HCT116 (cell line): Measurements from ENCODE around the gene MDFI. TPM values are rescaled to one million over a fixed set of nuclear protein-coding genes. Genes with fewer than 3 reads are reported as not detected.

Experiments
- ATAC-seq: fragments of 200-7000 bp; cut with Tn5 transposase; 2 replicates; pipeline ENCODE4 v1.9.1; 2020; ENCODE audit warnings: mild to moderate bottlenecking, moderate library complexity
- BruUV-seq: library from RNA; stranded (reverse); fragments of 400-500 nt; replicated peaks from 2 replicates; lab custom pipeline; 2021; lab: Mats Ljungman, UMichigan
- CTCF ChIA-PET: fragments of 300-600 bp; sonication (Branson Sonifier 250); formaldehyde crosslinking; loops from one replicate; lab custom pipeline; 2021; ENCODE audit warnings: antibody characterized with exemption; lab: Charles Lee
- POLR2A ChIA-PET: fragments of 300-600, 350-600 bp; sonication (Branson Sonifier 250); formaldehyde crosslinking; loops from one replicate; lab custom pipeline; 2021; ENCODE audit warnings: antibody characterized with exemption; lab: Charles Lee
- RAD21 ChIA-PET, 2 experiments: fragments of 300-600 bp; sonication (Branson Sonifier 250); formaldehyde crosslinking; loops; one replicate each; lab custom pipeline; 2023; ENCODE audit warnings: low total read pairs in 2 of 2; ENCODE audit not compliant: uncharacterized antibody in 2 of 2, unreplicated experiment in 2 of 2, low non-redundant PET in 1 of 2; lab: Charles Lee
- DNase-seq: peaks from one replicate; pipeline ENCODE4 v3.0.0-alpha.2; 2010; ENCODE audit warnings: low read depth, low spot score
- H2AFZ ChIP-seq: fragments of 200-600 bp; shearing (Covaris generic), sonication (generic); 2 replicates; pipeline ENCODE4 v1.6.1; 2017; ENCODE audit warnings: low read depth, mixed run types, mixed read lengths, antibody characterized with exemption, low read length; ENCODE audit not compliant: poor library complexity, severe bottlenecking
- H3K27ac ChIP-seq: 2 replicates; pipeline ENCODE4 v1.5.1; 2012; ENCODE audit warnings: low read depth, low read length
- H3K27me3 ChIP-seq: fragments of 200-600 bp; sonication (generic); 2 replicates; pipeline ENCODE4 v1.6.1; 2016; ENCODE audit warnings: mixed run types, low read length, mixed read lengths; ENCODE audit not compliant: insufficient read depth
- H3K36me3 ChIP-seq, 2 experiments: fragments of 200-500 bp in 1 of 2; fragments of 200-600 bp in 1 of 2; sonication (Bioruptor generic) in 1 of 2; sonication (generic) in 1 of 2; 2 replicates each; pipeline versions ENCODE4 v1.5.1 to v1.6.1; 2014 to 2016; ENCODE audit warnings: low read length in 2 of 2, inconsistent platforms in 1 of 2, mixed read lengths in 1 of 2, mixed run types in 1 of 2; ENCODE audit not compliant: insufficient read depth in 2 of 2, control insufficient read depth in 1 of 2
- H3K4me1 ChIP-seq, 2 experiments: fragments of 200-600 bp in 1 of 2; sonication (generic) in 1 of 2; 2 replicates each; pipeline versions ENCODE4 v1.5.1 to v1.6.1; 2012 to 2017; ENCODE audit warnings: low read length in 2 of 2, inconsistent platforms in 1 of 2, mild to moderate bottlenecking in 1 of 2, mixed read lengths in 1 of 2, mixed run types in 1 of 2, moderate library complexity in 1 of 2; ENCODE audit not compliant: insufficient read depth in 2 of 2, control insufficient read depth in 1 of 2
- H3K4me2 ChIP-seq: fragments of 200-600 bp; sonication (generic); 2 replicates; pipeline ENCODE4 v1.6.1; 2017; ENCODE audit warnings: mixed run types, low read length, mixed read lengths
- H3K4me3 ChIP-seq, 2 experiments: fragments of 200-600 bp in 1 of 2; sonication (generic) in 1 of 2; replicated peaks in 1 of 2; 2 replicates each; pipeline ENCODE4 v1.5.1; 2011 to 2016; ENCODE audit warnings: low read length in 2 of 2, control low read depth in 1 of 2, low read depth in 1 of 2, mild to moderate bottlenecking in 1 of 2, mixed read lengths in 1 of 2, mixed run types in 1 of 2
- H3K79me2 ChIP-seq: fragments of 200-600 bp; sonication (generic); 2 replicates; pipeline ENCODE4 v1.6.1; 2017; ENCODE audit warnings: mild to moderate bottlenecking, mixed run types, low read length, moderate library complexity, mixed read lengths; ENCODE audit not compliant: insufficient read depth
- H3K9ac ChIP-seq: fragments of 200-600 bp; sonication (generic); 2 replicates; pipeline ENCODE4 v1.6.1; 2016; ENCODE audit warnings: low read length, mixed read lengths
- H3K9me2 ChIP-seq: fragments of 200-600 bp; sonication (generic), shearing (Covaris generic); 2 replicates; pipeline ENCODE4 v1.6.1; 2017; ENCODE audit warnings: mixed run types, mild to moderate bottlenecking, moderate library complexity; ENCODE audit not compliant: insufficient read depth
- H3K9me3 ChIP-seq, 2 experiments: fragments of 200-500 bp in 1 of 2; fragments of 200-600 bp in 1 of 2; sonication (Bioruptor generic) in 1 of 2; sonication (generic) in 1 of 2; 2 replicates each; pipeline ENCODE4 v1.6.1; 2014 to 2017; ENCODE audit warnings: low read length in 2 of 2, mixed read lengths in 2 of 2, inconsistent platforms in 1 of 2, low read depth in 1 of 2, mild to moderate bottlenecking in 1 of 2, mixed run types in 1 of 2, moderate library complexity in 1 of 2; ENCODE audit not compliant: control insufficient read depth in 1 of 2, insufficient read depth in 1 of 2
- H4K20me1 ChIP-seq: fragments of 200-600 bp; sonication (generic), shearing (Covaris generic); 2 replicates; pipeline ENCODE4 v1.6.1; 2017; ENCODE audit warnings: mixed run types, mild to moderate bottlenecking, moderate library complexity; ENCODE audit not compliant: insufficient read depth
- ATF3 ChIP-seq: IDR thresholded peaks from 2 replicates; pipeline ENCODE4 v1.6.1; 2012
- CEBPB ChIP-seq: IDR thresholded peaks from 2 replicates; pipeline ENCODE4 v1.6.1; 2012; ENCODE audit warnings: low read depth
- EZH2phosphoT487 ChIP-seq: fragments of 200-600 bp; IDR thresholded peaks from 2 replicates; pipeline ENCODE4 v1.6.1; 2018; ENCODE audit warnings: antibody characterized with exemption, borderline replicate concordance
- POLR2A ChIP-seq: IDR thresholded peaks from 2 replicates; pipeline ENCODE4 v1.7.0; 2011; ENCODE audit warnings: borderline replicate concordance; ENCODE audit not compliant: insufficient read depth, insufficient read length; ENCODE audit errors: extremely low read depth
- SRF ChIP-seq: IDR thresholded peaks from 2 replicates; pipeline ENCODE4 v1.6.1; 2012; ENCODE audit warnings: low read depth
- ZNF274 ChIP-seq: fragments of 200-500 bp; sonication (Bioruptor generic); IDR thresholded peaks from 2 replicates; pipeline ENCODE4 v1.6.1; 2014; ENCODE audit warnings: mild to moderate bottlenecking, low read depth, low read length, inconsistent platforms
- intact Hi-C: fragments of 100-400 bp; cut with micrococcal nuclease; formaldehyde crosslinking; loops from 2 replicates; pipeline ENCODE4 v1.10.0; 2022
- total RNA-seq: library from RNA; stranded (reverse); gene quantifications from one replicate; pipeline ENCODE4 v1.2.1, GENCODE V29; 2021; ENCODE audit not compliant: unreplicated experiment
- TF ChIP-seq, protein P1 (sequence below), 3 experiments: fragments of 200-600 bp in 1 of 3; sonication (generic) in 1 of 3; IDR thresholded peaks in 2 of 3; conservative IDR thresholded peaks in 1 of 3; 2 replicates each; pipeline ENCODE4 v1.5.1; 2012 to 2017; ENCODE audit warnings: low read depth in 2 of 3, low read length in 2 of 3, antibody characterized with exemption in 1 of 3, borderline replicate concordance in 1 of 3, control low read depth in 1 of 3, mild to moderate bottlenecking in 1 of 3, mixed read lengths in 1 of 3, mixed run types in 1 of 3, moderate library complexity in 1 of 3; ENCODE audit not compliant: insufficient read depth in 1 of 3

Gene MDFI
- total RNA-seq, 1 experiment from 2014 or later = 35.5 TPM

DNA sequence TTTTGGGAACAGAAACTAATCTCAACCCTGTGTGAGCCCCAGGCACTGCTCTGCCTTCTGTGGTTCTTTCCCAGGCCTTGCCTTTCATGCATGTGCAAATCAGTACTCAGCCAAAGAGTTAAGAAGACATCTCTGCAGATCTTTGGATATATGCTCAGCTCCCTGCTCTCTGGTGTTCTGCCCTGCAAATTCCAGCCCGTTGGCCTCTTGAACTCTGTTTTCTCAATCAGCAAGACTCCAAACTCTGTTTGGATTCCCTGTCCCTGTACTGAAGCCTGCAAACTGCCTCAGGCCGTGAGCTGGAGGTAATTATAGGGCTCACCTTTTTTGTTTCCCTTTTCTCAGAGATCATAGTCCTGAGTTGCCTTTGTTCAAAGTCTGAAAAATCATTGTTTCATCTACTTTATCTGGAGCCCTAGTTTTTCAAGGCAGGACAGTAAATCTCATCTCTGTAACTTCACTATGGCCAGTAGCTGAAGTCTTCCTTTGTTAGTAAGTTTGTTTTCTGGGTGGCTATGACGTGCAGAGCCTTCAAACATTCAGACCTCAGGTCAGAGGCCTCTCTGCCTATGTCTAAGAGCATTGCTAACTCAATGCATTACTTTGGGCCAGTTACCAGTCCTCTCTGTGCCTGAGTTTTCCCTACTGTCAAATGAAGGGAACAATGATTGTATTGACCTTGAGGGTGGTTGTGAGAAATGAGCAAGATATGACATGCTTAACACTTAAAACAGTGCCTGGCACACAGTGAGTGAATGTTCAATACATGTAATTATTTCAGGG is 15.9 kb upstream of the MDFI start:
- Histone ChIP-seq H3K9me2 (no peaks in the 10 kb centered on the region), H3K27me3 (no peaks in the 10 kb centered on the region), H2AFZ (no peak overlapping the region), H3K27ac (no peak overlapping the region), H3K4me3 (no peak overlapping the region), H3K36me3 (no peaks in the 10 kb centered on the region), H4K20me1 (no peaks in the 10 kb centered on the region), H3K9me3 (0 out of 4 replicates have a peak, but pooled peaks cover 0 to 4% of the 10 kb centered on the region in 2 experiments), H3K4me2 (no peak overlapping the region), H3K4me1 (no peaks in the 10 kb centered on the region), H3K9ac (no peak overlapping the region), H3K79me2 (no peaks in the 10 kb centered on the region)
- CTCF ChIA-PET = no interaction called here
- BruUV-seq = no TSS peak
- POLR2A ChIA-PET = no interaction called here
- no peak for ATAC-seq
- DNase-seq = no peak
- intact Hi-C loops = no loop called here
- RAD21 ChIA-PET = no interaction called here
- TF ChIP-seq EZH2phosphoT487 (no peak), ATF3 (no peak), ZNF274 (no peak), CEBPB (no peak), SRF (no peak), POLR2A (no peak)
- TF ChIP-seq, protein P1, sequence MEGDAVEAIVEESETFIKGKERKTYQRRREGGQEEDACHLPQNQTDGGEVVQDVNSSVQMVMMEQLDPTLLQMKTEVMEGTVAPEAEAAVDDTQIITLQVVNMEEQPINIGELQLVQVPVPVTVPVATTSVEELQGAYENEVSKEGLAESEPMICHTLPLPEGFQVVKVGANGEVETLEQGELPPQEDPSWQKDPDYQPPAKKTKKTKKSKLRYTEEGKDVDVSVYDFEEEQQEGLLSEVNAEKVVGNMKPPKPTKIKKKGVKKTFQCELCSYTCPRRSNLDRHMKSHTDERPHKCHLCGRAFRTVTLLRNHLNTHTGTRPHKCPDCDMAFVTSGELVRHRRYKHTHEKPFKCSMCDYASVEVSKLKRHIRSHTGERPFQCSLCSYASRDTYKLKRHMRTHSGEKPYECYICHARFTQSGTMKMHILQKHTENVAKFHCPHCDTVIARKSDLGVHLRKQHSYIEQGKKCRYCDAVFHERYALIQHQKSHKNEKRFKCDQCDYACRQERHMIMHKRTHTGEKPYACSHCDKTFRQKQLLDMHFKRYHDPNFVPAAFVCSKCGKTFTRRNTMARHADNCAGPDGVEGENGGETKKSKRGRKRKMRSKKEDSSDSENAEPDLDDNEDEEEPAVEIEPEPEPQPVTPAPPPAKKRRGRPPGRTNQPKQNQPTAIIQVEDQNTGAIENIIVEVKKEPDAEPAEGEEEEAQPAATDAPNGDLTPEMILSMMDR (IDR thresholded peaks at IDR 0.05 in 2 of 3, conservative IDR thresholded peaks at IDR 0.05 in 1 of 3; ENCODE audit: borderline replicate concordance in 1 of 3, insufficient read depth in 1 of 3, low read depth in 2 of 3, low read length in 2 of 3) = no peak
